ENCODE data around the gene SETD6.

GRCh38 chr16:58518980-58519368 lies 3.7 kb downstream of the SETD6 start:
- TF ChIP-seq CTCF (IDR thresholded peaks at IDR 0.05), result no peak
- no peak for TF ChIP-seq POLR2A (IDR thresholded peaks at IDR 0.05; ENCODE audit: low read length)
- TF ChIP-seq JUNB (IDR thresholded peaks at IDR 0.05), result no peak
- no peak for TF ChIP-seq REST (IDR thresholded peaks at IDR 0.05)
- no peak for TF ChIP-seq EP300 (IDR thresholded peaks at IDR 0.05)
- TF ChIP-seq SMC3 (IDR thresholded peaks at IDR 0.05), result no peak
- no peak for TF ChIP-seq ESRRA (IDR thresholded peaks at IDR 0.05; ENCODE audit: borderline replicate concordance, low read length)
- no peak for TF ChIP-seq BHLHE40 (IDR thresholded peaks at IDR 0.05; ENCODE audit: low read depth, low read length)
- no peak for TF ChIP-seq ELK1 (IDR thresholded peaks at IDR 0.05; ENCODE audit: low read depth, low read length)
- TF ChIP-seq HMGXB4 (CRISPR knock-in tag; IDR thresholded peaks at IDR 0.05; ENCODE audit: borderline replicate concordance), result no peak
- no peak for TF ChIP-seq RCOR1 (IDR thresholded peaks at IDR 0.05; ENCODE audit: low read depth, low read length)
- no peak for TF ChIP-seq CEBPB (IDR thresholded peaks at IDR 0.05)
- TF ChIP-seq HOXA7 (CRISPR knock-in tag; IDR thresholded peaks at IDR 0.05), result no peak

Data from A549 (cell line).